BJ (cell line): ENCODE data around the gene FAAP100. TPM values are rescaled to one million over a fixed set of nuclear protein-coding genes. Genes with fewer than 3 reads are reported as not detected.

Experiments used
- CTCF ChIA-PET: fragments of 350-600 bp; formaldehyde crosslinking; extraction: SDS; loops from one replicate; lab custom pipeline; 2021; ENCODE audit warnings: antibody characterized with exemption, inconsistent platforms; lab: Yijun Ruan, JAX
- POLR2A ChIA-PET: fragments of 300-600 bp; sonication (Branson Sonifier 250); formaldehyde crosslinking; extraction: SDS; loops from one replicate; lab custom pipeline; 2021; ENCODE audit warnings: antibody characterized with exemption; lab: Charles Lee
- DNase-seq: peaks from one replicate; pipeline ENCODE4 v3.0.0-alpha.2; 2011; ENCODE audit warnings: low read depth
- H3K27me3 ChIP-seq: 2 replicates; pipeline ENCODE4 v1.6.0; 2011; ENCODE audit warnings: low read length; ENCODE audit not compliant: control insufficient read depth, insufficient read depth
- H3K36me3 ChIP-seq: 2 replicates; pipeline ENCODE4 v1.5.1; 2011; ENCODE audit warnings: low read length; ENCODE audit not compliant: control insufficient read depth, insufficient read depth
- H3K4me3 ChIP-seq: 2 replicates; pipeline ENCODE4 v1.5.1; 2011; ENCODE audit warnings: low read depth, mild to moderate bottlenecking, control low read depth, low read length
- polyA plus RNA-seq: library from polyadenylated mRNA; depleted of rRNA; stranded (reverse); fragments of >200 nt; gene quantifications from 2 replicates; pipeline ENCODE4 v1.2.3, GENCODE V29; 2011
- TF ChIP-seq, protein P1 (sequence below): IDR thresholded peaks from 2 replicates; pipeline ENCODE4 v1.5.1; 2011; ENCODE audit warnings: low read depth, mild to moderate bottlenecking, control low read depth, inconsistent platforms, low read length, moderate library complexity; ENCODE audit not compliant: insufficient read depth

Gene FAAP100
- polyA plus RNA-seq, 1 experiment, result 11.2 TPM

DNA sequence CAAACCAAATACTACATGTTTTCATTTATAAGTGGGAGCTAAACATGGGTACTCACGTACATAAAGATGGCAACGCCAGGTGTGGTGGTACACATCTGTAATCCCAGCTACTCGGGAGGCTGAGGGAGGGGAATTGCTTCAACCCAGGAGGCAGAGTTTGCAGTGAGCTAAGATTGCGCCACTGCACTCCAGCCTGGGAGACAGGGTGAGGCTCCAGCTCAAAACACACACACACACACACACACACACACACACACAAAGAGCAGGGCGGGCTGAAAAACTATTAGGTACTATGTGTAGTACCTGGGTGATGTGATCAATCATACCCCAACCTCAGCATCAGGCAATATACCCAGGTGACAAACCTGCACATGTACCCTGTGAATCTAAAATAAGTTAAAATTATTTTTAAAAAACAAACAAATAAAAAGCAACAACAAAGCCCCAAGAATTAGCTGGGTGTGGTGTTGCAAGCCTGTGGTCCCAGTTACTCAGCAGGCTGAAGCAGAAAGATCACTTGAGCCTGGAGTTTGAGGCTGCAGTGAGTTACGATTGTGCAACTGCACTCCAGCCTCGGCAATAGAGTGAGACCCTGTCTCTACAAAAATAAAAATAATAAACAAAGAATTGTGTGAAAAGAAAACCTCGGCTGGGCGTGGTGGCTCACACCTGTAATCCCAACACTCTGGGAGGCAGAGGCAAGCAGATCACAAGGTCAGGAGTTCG lies 11.9 kb upstream of the FAAP100 start:
- Histone ChIP-seq H3K27me3 (no peaks in the 10 kb centered on the region), H3K36me3 (peaks cover 12% of the 10 kb centered on the region), H3K4me3 (no peak overlapping the region)
- CTCF ChIA-PET, result interaction anchor here (1.0 to 6.1 kb wide), 3 partner anchors 16 to 37 kb away, joined by 3 to 35 read pairs (median 6); no protein-coding TSS in a partner anchor
- TF ChIP-seq, protein P1, sequence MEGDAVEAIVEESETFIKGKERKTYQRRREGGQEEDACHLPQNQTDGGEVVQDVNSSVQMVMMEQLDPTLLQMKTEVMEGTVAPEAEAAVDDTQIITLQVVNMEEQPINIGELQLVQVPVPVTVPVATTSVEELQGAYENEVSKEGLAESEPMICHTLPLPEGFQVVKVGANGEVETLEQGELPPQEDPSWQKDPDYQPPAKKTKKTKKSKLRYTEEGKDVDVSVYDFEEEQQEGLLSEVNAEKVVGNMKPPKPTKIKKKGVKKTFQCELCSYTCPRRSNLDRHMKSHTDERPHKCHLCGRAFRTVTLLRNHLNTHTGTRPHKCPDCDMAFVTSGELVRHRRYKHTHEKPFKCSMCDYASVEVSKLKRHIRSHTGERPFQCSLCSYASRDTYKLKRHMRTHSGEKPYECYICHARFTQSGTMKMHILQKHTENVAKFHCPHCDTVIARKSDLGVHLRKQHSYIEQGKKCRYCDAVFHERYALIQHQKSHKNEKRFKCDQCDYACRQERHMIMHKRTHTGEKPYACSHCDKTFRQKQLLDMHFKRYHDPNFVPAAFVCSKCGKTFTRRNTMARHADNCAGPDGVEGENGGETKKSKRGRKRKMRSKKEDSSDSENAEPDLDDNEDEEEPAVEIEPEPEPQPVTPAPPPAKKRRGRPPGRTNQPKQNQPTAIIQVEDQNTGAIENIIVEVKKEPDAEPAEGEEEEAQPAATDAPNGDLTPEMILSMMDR, result no peak
- DNase-seq, result no peak
- POLR2A ChIA-PET, result interaction anchor here (1.0 kb wide), 1 partner anchor 36 kb away, joined by 5 read pairs; no protein-coding TSS in a partner anchor

DNA sequence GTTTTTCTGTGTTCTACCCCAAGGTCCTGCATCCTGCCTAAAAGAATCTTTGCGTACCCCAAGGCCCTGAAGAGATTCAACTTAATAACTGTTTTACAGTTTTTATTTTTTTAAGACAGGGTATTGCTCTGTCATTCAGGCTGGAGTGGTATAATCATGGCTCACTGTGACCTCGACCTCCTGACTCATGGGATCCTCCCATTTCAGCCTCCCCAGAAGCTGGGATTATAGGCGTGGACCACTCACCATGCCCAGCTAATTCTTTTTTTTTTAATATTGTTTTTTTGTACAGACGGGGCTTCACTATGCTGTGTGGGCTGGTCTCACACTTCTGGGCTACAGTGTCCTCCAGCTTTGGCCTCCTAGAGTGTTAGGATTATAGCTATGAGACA lies 9.3 kb upstream of the FAAP100 start:
- Histone ChIP-seq H3K27me3 (no peaks in the 10 kb centered on the region), H3K36me3 (peaks cover 24% of the 10 kb centered on the region), H3K4me3 (no peak overlapping the region)
- no peak for DNase-seq
- TF ChIP-seq, protein P1, result no peak
- ChIA-PET POLR2A (interaction anchor here (0.6 kb wide), 1 partner anchor 49 kb away, joined by 3 read pairs; the partner anchor contains the start of gene ACTG1), CTCF (interaction anchor here (6.1 kb wide), 1 partner anchor 39 kb away, joined by 35 read pairs; no protein-coding TSS in a partner anchor)

DNA sequence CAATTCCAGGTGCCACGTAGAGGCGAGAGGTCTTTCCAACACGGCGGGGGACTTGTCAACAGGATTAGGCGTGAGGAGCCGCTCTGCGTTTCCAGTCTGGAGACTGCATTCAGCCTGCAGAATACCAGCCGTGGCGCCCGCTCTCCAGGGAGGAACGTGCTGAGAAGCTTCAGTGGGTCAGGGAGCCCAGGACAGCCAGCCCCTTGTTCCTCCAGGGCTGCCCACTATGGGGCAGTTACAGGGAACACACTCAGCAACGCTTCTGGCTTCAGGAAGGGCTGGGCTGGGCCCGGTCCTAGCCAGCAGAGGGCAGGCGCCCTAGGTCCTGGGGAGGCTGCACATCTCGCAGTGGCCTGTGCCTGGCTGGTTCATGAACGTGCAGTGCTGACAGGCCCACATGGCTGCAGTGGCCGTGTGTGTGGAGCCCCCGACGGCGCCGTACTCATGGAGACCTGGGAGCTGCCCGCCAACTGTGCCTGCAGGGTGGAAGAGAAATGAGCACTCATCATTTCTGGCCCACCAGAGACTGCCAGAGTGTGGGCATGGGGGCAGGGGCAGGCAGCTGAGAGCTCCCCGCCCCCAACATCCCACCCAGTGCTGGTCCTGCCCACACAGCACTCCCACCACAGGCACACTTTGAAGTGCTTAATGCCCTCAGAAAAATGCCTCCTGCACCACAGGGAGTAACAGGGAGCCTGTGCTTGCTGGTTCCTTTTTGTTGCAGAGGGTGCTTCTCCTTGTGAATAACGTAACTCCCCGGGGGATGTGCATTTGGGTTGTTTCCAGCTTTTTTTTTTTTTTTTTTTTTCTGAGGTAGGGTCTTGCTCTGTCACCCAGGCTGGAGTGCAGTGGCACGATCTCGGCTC lies 7.0 kb upstream of the FAAP100 start:
- no peak for DNase-seq
- POLR2A ChIA-PET, result no interaction called here
- peaks cover 24% of the 10 kb centered on the region for H3K36me3 ChIP-seq

DNA sequence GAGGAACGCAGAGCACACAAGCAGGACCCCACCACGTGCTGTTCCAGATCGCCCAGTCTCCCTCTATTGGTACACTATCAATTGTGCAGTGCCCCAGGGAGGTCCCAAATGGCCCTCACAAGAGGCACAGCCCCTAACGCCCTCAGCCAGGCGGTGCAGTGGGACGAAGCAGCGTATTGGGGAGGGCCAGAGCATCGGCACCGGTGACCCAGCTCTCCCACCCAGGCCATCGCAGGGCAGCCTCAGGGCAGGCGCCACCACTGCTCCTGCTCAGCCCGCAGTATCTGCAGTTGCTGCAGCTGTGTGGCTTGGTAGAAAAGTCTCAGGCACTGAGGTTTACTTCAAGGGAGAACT lies 5.9 kb upstream of the FAAP100 start:
- Histone ChIP-seq H3K4me3 (no peak overlapping the region), H3K27me3 (no peaks in the 10 kb centered on the region), H3K36me3 (peaks cover 24% of the 10 kb centered on the region)
- no peak for DNase-seq
- CTCF ChIA-PET, result interaction anchor here (2.9 kb wide), 1 partner anchor 43 kb away, joined by 16 read pairs; no protein-coding TSS in a partner anchor
- POLR2A ChIA-PET, result no interaction called here
- TF ChIP-seq, protein P1, result no peak

More for the DNA sequence above, 7.0 kb upstream of the FAAP100 start:
- Histone ChIP-seq H3K27me3 (no peaks in the 10 kb centered on the region), H3K4me3 (no peak overlapping the region)
- CTCF ChIA-PET, result interaction anchor here (0.7 kb wide), 1 partner anchor 43 kb away, joined by 3 read pairs; no protein-coding TSS in a partner anchor
- TF ChIP-seq, protein P1, result peak; percentile 30; the same call in 1 of the 2 replicates
